Osteocyte (in vitro differentiated cells): ENCODE measurements around the gene SIGMAR1. TPM values are rescaled to one million over a fixed set of nuclear protein-coding genes. Genes with fewer than 3 reads are reported as not detected.

Source experiments
- DNase-seq: peaks from one replicate; pipeline ENCODE4 v3.0.0; 2021; ENCODE audit warnings: mixed read lengths; ENCODE audit not compliant: unreplicated experiment; ENCODE audit errors: extremely low spot score
- H3K27ac Mint-ChIP-seq: one replicate; pipeline ENCODE4 v1.8.0; 2021; ENCODE audit warnings: mild to moderate bottlenecking, mixed read lengths; ENCODE audit not compliant: unreplicated experiment
- H3K27me3 Mint-ChIP-seq: one replicate; pipeline ENCODE4 v1.8.0; 2021; ENCODE audit warnings: mixed read lengths; ENCODE audit not compliant: unreplicated experiment
- H3K36me3 Mint-ChIP-seq: one replicate; pipeline ENCODE4 v1.8.0; 2021; ENCODE audit warnings: mixed read lengths; ENCODE audit not compliant: unreplicated experiment
- H3K4me1 Mint-ChIP-seq: one replicate; pipeline ENCODE4 v1.8.0; 2021; ENCODE audit warnings: mixed read lengths; ENCODE audit not compliant: unreplicated experiment
- H3K4me3 Mint-ChIP-seq: one replicate; pipeline ENCODE4 v1.8.0; 2021; ENCODE audit warnings: mild to moderate bottlenecking, moderate library complexity, mixed read lengths; ENCODE audit not compliant: unreplicated experiment
- H3K9me3 Mint-ChIP-seq: one replicate; pipeline ENCODE4 v1.8.0; 2021; ENCODE audit warnings: mixed read lengths; ENCODE audit not compliant: unreplicated experiment
- total RNA-seq: library from RNA; stranded (reverse); gene quantifications from 2 replicates; pipeline ENCODE4 v1.2.1, GENCODE V29; 2021
- TF ChIP-seq, protein P1 (sequence below): fragments of 200-600 bp; sonication (generic); IDR thresholded peaks from 2 replicates; pipeline ENCODE4 v1.5.0; 2021; ENCODE audit warnings: antibody characterized with exemption, mild to moderate bottlenecking, moderate library complexity

The SIGMAR1 gene
- total RNA-seq, 1 donor from 2014 or later: 71.9 TPM

- Mint-ChIP-seq H3K4me3 (no peak overlapping the region), H3K36me3 (peaks cover 2% of the 10 kb centered on the region), H3K27me3 (no peaks in the 10 kb centered on the region), H3K27ac (no peak overlapping the region), H3K4me1 (peaks cover 11% of the 10 kb centered on the region), H3K9me3 (no peaks in the 10 kb centered on the region)
- TF ChIP-seq, protein P1, sequence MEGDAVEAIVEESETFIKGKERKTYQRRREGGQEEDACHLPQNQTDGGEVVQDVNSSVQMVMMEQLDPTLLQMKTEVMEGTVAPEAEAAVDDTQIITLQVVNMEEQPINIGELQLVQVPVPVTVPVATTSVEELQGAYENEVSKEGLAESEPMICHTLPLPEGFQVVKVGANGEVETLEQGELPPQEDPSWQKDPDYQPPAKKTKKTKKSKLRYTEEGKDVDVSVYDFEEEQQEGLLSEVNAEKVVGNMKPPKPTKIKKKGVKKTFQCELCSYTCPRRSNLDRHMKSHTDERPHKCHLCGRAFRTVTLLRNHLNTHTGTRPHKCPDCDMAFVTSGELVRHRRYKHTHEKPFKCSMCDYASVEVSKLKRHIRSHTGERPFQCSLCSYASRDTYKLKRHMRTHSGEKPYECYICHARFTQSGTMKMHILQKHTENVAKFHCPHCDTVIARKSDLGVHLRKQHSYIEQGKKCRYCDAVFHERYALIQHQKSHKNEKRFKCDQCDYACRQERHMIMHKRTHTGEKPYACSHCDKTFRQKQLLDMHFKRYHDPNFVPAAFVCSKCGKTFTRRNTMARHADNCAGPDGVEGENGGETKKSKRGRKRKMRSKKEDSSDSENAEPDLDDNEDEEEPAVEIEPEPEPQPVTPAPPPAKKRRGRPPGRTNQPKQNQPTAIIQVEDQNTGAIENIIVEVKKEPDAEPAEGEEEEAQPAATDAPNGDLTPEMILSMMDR: no peak
- DNase-seq: no peak
These were observed 25.7 kb upstream of the SIGMAR1 start for GRCh38 chr9:34663303-34663605.

- H3K4me3 Mint-ChIP-seq: no peak within 1 kb of the TSS
- peaks cover 2% of the 10 kb centered on the region for H3K36me3 Mint-ChIP-seq
- peaks cover 11% of the 10 kb centered on the region for H3K4me1 Mint-ChIP-seq
- TF ChIP-seq, protein P1: no peak
- H3K27ac Mint-ChIP-seq: no peak within 1 kb of the TSS
- no peak for DNase-seq
- no peaks in the 10 kb centered on the region for H3K27me3 Mint-ChIP-seq
- H3K9me3 Mint-ChIP-seq: no peaks in the 10 kb centered on the region
These were observed 25.1 kb upstream of the SIGMAR1 start, which contains the start of gene CCL27 for GRCh38 chr9:34662526-34663302. CCL27 (minus strand) TSS chr9:34662657; CDS start chr9:34662633, 24 bp downstream.

GRCh38 chr9:34659592-34660253, 22.1 kb upstream of the SIGMAR1 start:
- no peaks in the 10 kb centered on the region for H3K27me3 Mint-ChIP-seq
- no peak overlapping the region for H3K4me3 Mint-ChIP-seq
- TF ChIP-seq, protein P1: no peak
- H3K27ac Mint-ChIP-seq: no peak overlapping the region
- DNase-seq: no peak
- no peaks in the 10 kb centered on the region for H3K36me3 Mint-ChIP-seq
- H3K4me1 Mint-ChIP-seq: peaks cover 13% of the 10 kb centered on the region
- no peaks in the 10 kb centered on the region for H3K9me3 Mint-ChIP-seq

DNA sequence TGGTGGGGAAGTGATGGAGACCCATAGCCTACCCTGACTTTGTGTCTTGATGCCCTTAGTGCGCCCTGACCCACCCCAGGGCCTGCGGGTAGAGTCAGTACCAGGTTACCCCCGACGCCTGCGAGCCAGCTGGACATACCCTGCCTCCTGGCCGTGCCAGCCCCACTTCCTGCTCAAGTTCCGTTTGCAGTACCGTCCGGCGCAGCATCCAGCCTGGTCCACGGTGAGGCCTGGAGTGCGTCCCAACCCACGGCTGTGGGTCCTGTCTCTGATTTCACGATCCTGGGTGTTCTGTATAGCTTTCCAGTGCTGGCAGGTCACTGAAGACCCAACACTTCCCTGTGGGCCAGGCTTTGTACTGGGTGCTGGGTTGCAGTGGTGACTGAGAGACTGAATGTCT, 20.9 kb upstream of the SIGMAR1 start:
- Mint-ChIP-seq H3K36me3 (no peaks in the 10 kb centered on the region), H3K27me3 (no peaks in the 10 kb centered on the region), H3K9me3 (no peaks in the 10 kb centered on the region), H3K4me3 (no peak overlapping the region), H3K4me1 (peaks cover 17% of the 10 kb centered on the region), H3K27ac (no peak overlapping the region)
- TF ChIP-seq, protein P1: no peak
- DNase-seq: no peak

GRCh38 chr9:34656992-34657391, 19.4 kb upstream of the SIGMAR1 start:
- Mint-ChIP-seq H3K9me3 (no peaks in the 10 kb centered on the region), H3K27me3 (no peaks in the 10 kb centered on the region), H3K36me3 (no peaks in the 10 kb centered on the region), H3K4me1 (peaks cover 32% of the 10 kb centered on the region), H3K27ac (no peak overlapping the region), H3K4me3 (no peak overlapping the region)
- TF ChIP-seq, protein P1: no peak
- no peak for DNase-seq
